Ishikawa (cell line): ENCODE results near the gene ABCB9.

ENCODE experiments used
- CEBPB ChIP-seq: IDR thresholded peaks from 2 replicates; pipeline ENCODE4 v1.6.1; 2012
- CREB1 ChIP-seq: IDR thresholded peaks from 2 replicates; pipeline ENCODE4 v1.6.1; 2012; ENCODE audit warnings: low read depth
- EGR1 ChIP-seq: IDR thresholded peaks from 2 replicates; pipeline ENCODE4 v1.6.1; 2012
- EP300 ChIP-seq: IDR thresholded peaks from 2 replicates; pipeline ENCODE4 v1.6.1; 2012; ENCODE audit warnings: borderline replicate concordance
- FOXM1 ChIP-seq: IDR thresholded peaks from 2 replicates; pipeline ENCODE4 v1.6.1; 2012; ENCODE audit warnings: low read depth, borderline replicate concordance
- MAX ChIP-seq: IDR thresholded peaks from 2 replicates; pipeline ENCODE4 v1.6.1; 2012
- NFIC ChIP-seq: IDR thresholded peaks from 2 replicates; pipeline ENCODE4 v1.6.1; 2012
- RAD21 ChIP-seq: IDR thresholded peaks from 2 replicates; pipeline ENCODE4 v1.6.1; 2012; ENCODE audit warnings: low read depth
- REST ChIP-seq: IDR thresholded peaks from 2 replicates; pipeline ENCODE4 v1.6.1; 2012; ENCODE audit warnings: low read depth, mild to moderate bottlenecking
- TAF1 ChIP-seq: IDR thresholded peaks from 2 replicates; pipeline ENCODE4 v1.6.1; 2012; ENCODE audit warnings: low read depth, mild to moderate bottlenecking
- TCF12 ChIP-seq: IDR thresholded peaks from 2 replicates; pipeline ENCODE4 v1.6.1; 2012; ENCODE audit warnings: low read depth
- TEAD4 ChIP-seq: IDR thresholded peaks from 2 replicates; pipeline ENCODE4 v1.6.1; 2012
- USF1 ChIP-seq: IDR thresholded peaks from 2 replicates; pipeline ENCODE4 v1.6.1; 2012
- YY1 ChIP-seq: IDR thresholded peaks from 2 replicates; pipeline ENCODE4 v1.6.1; 2012; ENCODE audit warnings: low read depth
- ZBTB7A ChIP-seq: IDR thresholded peaks from 2 replicates; pipeline ENCODE4 v1.6.1; 2012; ENCODE audit warnings: low read depth

ABCB9 gene

GRCh38 chr12:122947352-122947792 lies 18.9 kb downstream of the ABCB9 start:
- TF ChIP-seq TEAD4 (no peak), FOXM1 (no peak), TAF1 (no peak), YY1 (no peak)

GRCh38 chr12:122946690-122947341 lies 19.4 kb downstream of the ABCB9 start:
- peak; percentile 19; the same call in 1 of the 2 replicates for TF ChIP-seq RAD21
- no peak for TF ChIP-seq TAF1
- TF ChIP-seq MAX: peak; percentile 35; the same call in 1 of the 2 replicates

GRCh38 chr12:122944605-122945592 lies 21.4 kb downstream of the ABCB9 start:
- TF ChIP-seq NFIC: no peak
- TF ChIP-seq TCF12: no peak
- no peak for TF ChIP-seq REST
- no peak for TF ChIP-seq FOXM1
- TF ChIP-seq USF1: no peak
- TF ChIP-seq TEAD4: no peak
- no peak for TF ChIP-seq MAX
- no peak for TF ChIP-seq TAF1
- TF ChIP-seq CEBPB: no peak
- TF ChIP-seq YY1: no peak
- no peak for TF ChIP-seq RAD21
- no peak for TF ChIP-seq ZBTB7A
- TF ChIP-seq EGR1: no peak
- no peak for TF ChIP-seq CREB1
- no peak for TF ChIP-seq EP300

GRCh38 chr12:122943196-122943595 lies 23.1 kb downstream of the ABCB9 start:
- TF ChIP-seq TAF1 (no peak), CEBPB (no peak), REST (no peak), EP300 (no peak), USF1 (no peak), NFIC (no peak), MAX (no peak)

- TF ChIP-seq TCF12 (no peak), REST (no peak), TEAD4 (no peak), CEBPB (no peak), YY1 (no peak), TAF1 (no peak), EP300 (no peak)
Measured at GRCh38 chr12:122942637-122943036, 23.6 kb downstream of the ABCB9 start.
